B cell (primary cell): ENCODE results near the gene SDR39U1. TPM values are rescaled to one million over a fixed set of nuclear protein-coding genes. Genes with fewer than 3 reads are reported as not detected.

ENCODE experiments used
- ATAC-seq: fragments of 200-7000 bp; cut with Tn5 transposase; one replicate; pipeline ENCODE4 v1.10.0; 2021; ENCODE audit warnings: low read depth, mild to moderate bottlenecking, moderate number of reproducible peaks, moderate library complexity
- CTCF ChIA-PET: fragments of 350-600 bp; sonication (Branson Sonifier 250); formaldehyde crosslinking; loops from one replicate; lab custom pipeline; 2021; ENCODE audit warnings: antibody characterized with exemption, inconsistent platforms; lab: Charles Lee
- POLR2A ChIA-PET: fragments of 350-600 bp; sonication (Branson Sonifier 250); formaldehyde crosslinking; loops from one replicate; lab custom pipeline; 2021; ENCODE audit warnings: antibody characterized with exemption; lab: Charles Lee
- DNase-seq: peaks from one replicate; pipeline ENCODE4 v3.0.0; 2013
- H2AFZ ChIP-seq: 2 replicates; pipeline ENCODE4 v1.6.1; 2012; ENCODE audit warnings: mild to moderate bottlenecking, low read depth, low read length; ENCODE audit not compliant: insufficient read depth, poor library complexity, severe bottlenecking
- H3K27ac ChIP-seq, 2 donors: 1 replicate in 1 of 2; 2 replicates in 1 of 2; pipeline ENCODE4 v1.5.1; 2012 to 2013; ENCODE audit warnings: low read length in 2 of 2, mild to moderate bottlenecking in 2 of 2, moderate library complexity in 1 of 2
- H3K27me3 ChIP-seq, 4 experiments: fragments of 200-600 bp in 1 of 4; sonication (generic) in 1 of 4; replicated peaks in 1 of 4; 1 replicate in 2 of 4; 2 replicates in 2 of 4; pipeline versions ENCODE4 v1.6.1 to v1.7.0; 2013 to 2016; ENCODE audit warnings: low read length in 3 of 4, mild to moderate bottlenecking in 2 of 4, mixed read lengths in 1 of 4, moderate library complexity in 1 of 4; ENCODE audit not compliant: insufficient read depth in 4 of 4, control insufficient read depth in 3 of 4; ENCODE audit errors: control extremely low read depth in 1 of 4
- H3K36me3 ChIP-seq, 2 experiments: replicated peaks in 1 of 2; 1 replicate in 1 of 2; 2 replicates in 1 of 2; pipeline versions ENCODE4 v1.6.1 to v1.7.1; 2013; ENCODE audit warnings: low read length in 1 of 2; ENCODE audit not compliant: insufficient read depth in 2 of 2, control insufficient read depth in 1 of 2; ENCODE audit errors: control extremely low read depth in 1 of 2, extremely low read depth in 1 of 2
- H3K4me1 ChIP-seq, 2 donors: fragments of 200-600 bp in 1 of 2; sonication (generic) in 1 of 2; 1 replicate in 1 of 2; 2 replicates in 1 of 2; pipeline versions ENCODE4 v1.5.1 to v1.6.1; 2013 to 2017; ENCODE audit warnings: low read length in 2 of 2; ENCODE audit not compliant: control insufficient read depth in 2 of 2, insufficient read depth in 2 of 2
- H3K4me2 ChIP-seq: replicated peaks from 2 replicates; pipeline ENCODE3; 2012; ENCODE audit warnings: mild to moderate bottlenecking, low read depth, low read length; ENCODE audit not compliant: poor library complexity, severe bottlenecking
- H3K4me3 ChIP-seq, 5 experiments: fragments of 200-600 bp in 1 of 5; sonication (generic) in 1 of 5; 1 replicate in 3 of 5; 2 replicates in 2 of 5; pipeline versions ENCODE4 v1.5.1 to v1.7.0; 2011 to 2016; ENCODE audit warnings: low read length in 4 of 5, mild to moderate bottlenecking in 4 of 5, low read depth in 2 of 5, control low read depth in 1 of 5, moderate library complexity in 1 of 5; ENCODE audit not compliant: insufficient read depth in 1 of 5; ENCODE audit errors: control extremely low read depth in 1 of 5, extremely low read depth in 1 of 5
- H3K79me2 ChIP-seq: fragments of 200-600 bp; sonication (generic); one replicate; pipeline ENCODE4 v1.6.0; 2016; ENCODE audit warnings: low read length; ENCODE audit not compliant: control insufficient read depth, insufficient read depth
- H3K9ac ChIP-seq: fragments of 200-600 bp; sonication (generic); 2 replicates; pipeline ENCODE4 v1.6.1; 2017; ENCODE audit warnings: mild to moderate bottlenecking, low read length, moderate library complexity
- H3K9me3 ChIP-seq, 3 donors: one replicate each; pipeline versions ENCODE4 v1.6.1 to v1.7.1; 2013; ENCODE audit warnings: low read length in 2 of 3; ENCODE audit not compliant: control insufficient read depth in 2 of 3, insufficient read depth in 1 of 3; ENCODE audit errors: control extremely low read depth in 1 of 3
- H4K20me1 ChIP-seq: 2 replicates; pipeline ENCODE4 v1.6.0; 2012; ENCODE audit warnings: mild to moderate bottlenecking, low read length; ENCODE audit not compliant: insufficient read depth, control insufficient read depth, poor library complexity, severe bottlenecking
- H3K27ac Mint-ChIP-seq: one replicate; pipeline ENCODE4 v1.8.0; 2021; ENCODE audit warnings: mixed read lengths
- H3K27me3 Mint-ChIP-seq: one replicate; pipeline ENCODE4 v1.8.0; 2021; ENCODE audit warnings: mixed read lengths
- H3K4me1 Mint-ChIP-seq: one replicate; pipeline ENCODE4 v1.8.0; 2021; ENCODE audit warnings: mixed read lengths
- H3K4me3 Mint-ChIP-seq: one replicate; pipeline ENCODE4 v1.8.0; 2021; ENCODE audit warnings: mixed read lengths
- H3K9me3 Mint-ChIP-seq: one replicate; pipeline ENCODE4 v1.8.0; 2022; ENCODE audit warnings: mixed read lengths; ENCODE audit not compliant: insufficient read depth
- CTCF ChIP-seq: fragments of 200-600 bp; IDR thresholded peaks from one replicate; pipeline ENCODE4 v1.8.0; 2022; ENCODE audit warnings: antibody characterized with exemption, mild to moderate bottlenecking
- EZH2 ChIP-seq: IDR thresholded peaks from 2 replicates; pipeline ENCODE4 v1.6.1; 2012; ENCODE audit warnings: borderline replicate concordance, low read depth, mild to moderate bottlenecking, moderate library complexity, low read length; ENCODE audit not compliant: insufficient read depth, poor library complexity, severe bottlenecking
- WGBS: methylation state at CpG from one replicate; pipeline ENCODE4 v1.1.5; 2013; ENCODE audit warnings: missing lambda C conversion rate; ENCODE audit not compliant: insufficient coverage; 5-methylcytosine and 5-hydroxymethylcytosine counted together
- intact Hi-C: fragments of 100-400 bp; cut with micrococcal nuclease; formaldehyde crosslinking; loops from one replicate; pipeline ENCODE4 v1.10.0; 2022
- polyA plus RNA-seq: library from polyadenylated mRNA; depleted of rRNA; stranded (reverse); fragments of >200 nt; gene quantifications from 2 replicates; pipeline ENCODE4 v1.2.3, GENCODE V29; 2012
- total RNA-seq, 2 donors: library from RNA; stranded (reverse); fragments of 120-200 nt in 1 of 2; gene quantifications; 1 replicate in 1 of 2; 2 replicates in 1 of 2; pipeline versions ENCODE4 v1.2.3 to v1.2.4, GENCODE V29; 2013 to 2022

The SDR39U1 gene
- total and polyA plus RNA-seq, 2 donors (not counting 1 experiment from before 2014, with no cell fraction given), result 126 to 247 TPM

- CTCF ChIA-PET, result interaction anchor here (1.0 to 17.4 kb wide), 21 partner anchors 11 to 349 kb away, joined by 3 to 650 read pairs (median 12); partner anchors contain the start of genes ADCY4, CHMP4A, CIDEB and DCAF11
- Histone ChIP-seq H3K4me1 (peaks cover 22 to 35% of the 10 kb centered on the region in 2 donors), H2AFZ (peak overlapping the region; percentile 80), H3K79me2 (peaks cover 42% of the 10 kb centered on the region), H3K36me3 (peaks cover 0 to 38% of the 10 kb centered on the region in 2 experiments), H3K4me3 (peak overlapping the region; percentile 77 to 98 (median 96)), H3K9me3 (no peaks in the 10 kb centered on the region), H3K27ac (peak overlapping the region; percentile 98 to 99), H3K27me3 (no peaks in the 10 kb centered on the region), H3K4me2 (peak overlapping the region; percentile 95), H4K20me1 (peaks cover 29% of the 10 kb centered on the region), H3K9ac (peak overlapping the region; percentile 98)
- peak overlapping the region; percentile 98 for H3K27ac Mint-ChIP-seq
- intact Hi-C loops, result loop anchor here (1.0 to 10.0 kb wide), 4 partner anchors 17 to 1335 kb away; partner anchors contain the start of genes ACIN1, C14orf119 and CHMP4A
- H3K9me3 Mint-ChIP-seq, result no peaks in the 10 kb centered on the region
- H3K27me3 Mint-ChIP-seq, result no peaks in the 10 kb centered on the region
- peak overlapping the region; percentile 94 for H3K4me3 Mint-ChIP-seq
- 0% methylated on average over 21 of the region's 28 CpGs for WGBS
- peak; percentile 61 for ATAC-seq
- POLR2A ChIA-PET, result interaction anchor here (0.5 to 3.8 kb wide), 24 partner anchors 10 to 878 kb away, joined by 3 to 78 read pairs (median 4); partner anchors contain the start of genes ADCY4, CHMP4A, DCAF11 and DHRS1
- peaks cover 35% of the 10 kb centered on the region for H3K4me1 Mint-ChIP-seq
- DNase-seq, result peak; percentile 81
- TF ChIP-seq CTCF (no peak), EZH2 (no peak)
Measured at GRCh38 chr14:24430143-24430681, 12.4 kb downstream of the SDR39U1 start.
